Endothelial cell of umbilical vein (primary cell): Measurements from ENCODE around the gene HSPG2. TPM values are rescaled to one million over a fixed set of nuclear protein-coding genes. Genes with fewer than 3 reads are reported as not detected.

ENCODE experiments used
- BruUV-seq: library from RNA; stranded (reverse); fragments of 400-500 nt; replicated peaks from 2 replicates; lab custom pipeline; 2021; lab: Mats Ljungman, UMichigan
- CTCF ChIA-PET: fragments of 300-600, 350-600 bp; sonication (Branson Sonifier 250); formaldehyde crosslinking; loops from one replicate; lab custom pipeline; 2021; ENCODE audit warnings: antibody characterized with exemption, inconsistent platforms; lab: Charles Lee
- POLR2A ChIA-PET: fragments of 300-600, 350-600 bp; sonication (Branson Sonifier 250); formaldehyde crosslinking; loops from one replicate; lab custom pipeline; 2021; ENCODE audit warnings: antibody characterized with exemption, inconsistent platforms; lab: Charles Lee
- DNase-seq: peaks from one replicate; pipeline ENCODE4 v3.0.0-alpha.2; 2011; ENCODE audit warnings: low read depth, low spot score
- FAIRE-seq: peaks from 2 replicates; lab custom pipeline; 2011; peaks lifted over from hg19 to GRCh38; lab: Jason Lieb, UNC
- H2AFZ ChIP-seq: 2 replicates; pipeline ENCODE4 v1.6.0; 2012; ENCODE audit warnings: low read depth, low read length, control low read depth, inconsistent platforms
- H3K27ac ChIP-seq: 2 replicates; pipeline ENCODE4 v1.5.1; 2011; ENCODE audit warnings: low read depth, mild to moderate bottlenecking, control low read depth, low read length, moderate library complexity; ENCODE audit not compliant: insufficient read depth
- H3K27me3 ChIP-seq, 2 experiments: 2 replicates each; pipeline versions ENCODE4 v1.6.0 to v1.6.1; 2011; ENCODE audit warnings: low read length in 2 of 2, mixed read lengths in 1 of 2; ENCODE audit not compliant: control insufficient read depth in 2 of 2, insufficient read depth in 2 of 2
- H3K36me3 ChIP-seq, 2 experiments: 2 replicates in 1 of 2; 3 replicates in 1 of 2; pipeline ENCODE4 v1.5.1; 2011; ENCODE audit warnings: low read length in 2 of 2, mild to moderate bottlenecking in 1 of 2, moderate library complexity in 1 of 2; ENCODE audit not compliant: control insufficient read depth in 2 of 2, insufficient read depth in 2 of 2; ENCODE audit errors: extremely low read depth in 1 of 2
- H3K4me1 ChIP-seq: 3 replicates; pipeline ENCODE4 v1.5.1; 2011; ENCODE audit warnings: mild to moderate bottlenecking, low read length; ENCODE audit not compliant: control insufficient read depth, insufficient read depth; ENCODE audit errors: extremely low read depth
- H3K4me2 ChIP-seq: 2 replicates; pipeline ENCODE4 v1.6.1; 2011; ENCODE audit warnings: low read length, control low read depth, mixed read lengths; ENCODE audit not compliant: insufficient read depth
- H3K4me3 ChIP-seq, 3 experiments: fragments of 200-600 bp in 1 of 3; sonication (generic), shearing (Covaris generic) in 1 of 3; replicated peaks in 1 of 3; 2 replicates each; pipeline ENCODE4 v1.5.1; 2011 to 2016; ENCODE audit warnings: control low read depth in 3 of 3, low read length in 3 of 3, mild to moderate bottlenecking in 2 of 3, inconsistent platforms in 1 of 3, low read depth in 1 of 3, moderate library complexity in 1 of 3; ENCODE audit not compliant: insufficient read depth in 1 of 3
- H3K79me2 ChIP-seq: 2 replicates; pipeline ENCODE4 v1.6.0; 2012; ENCODE audit warnings: low read length, inconsistent platforms; ENCODE audit not compliant: control insufficient read depth, insufficient read depth
- H3K9ac ChIP-seq: replicated peaks from 2 replicates; pipeline ENCODE3; 2011; ENCODE audit warnings: low read length, control low read depth; ENCODE audit not compliant: insufficient read depth; ENCODE audit errors: extremely low read depth
- H3K9me1 ChIP-seq: replicated peaks from 3 replicates; pipeline ENCODE4 v1.6.0; 2011; ENCODE audit warnings: mild to moderate bottlenecking, low read length; ENCODE audit not compliant: control insufficient read depth, insufficient read depth; ENCODE audit errors: extremely low read depth
- H3K9me3 ChIP-seq: replicated peaks from 2 replicates; pipeline ENCODE4 v1.5.1; 2012; ENCODE audit warnings: low read length, inconsistent platforms; ENCODE audit not compliant: control insufficient read depth, insufficient read depth
- H4K20me1 ChIP-seq: replicated peaks from 2 replicates; pipeline ENCODE3; 2011; ENCODE audit warnings: mild to moderate bottlenecking, low read length; ENCODE audit not compliant: control insufficient read depth, insufficient read depth; ENCODE audit errors: extremely low read depth
- EZH2 ChIP-seq: IDR thresholded peaks from 2 replicates; pipeline ENCODE4 v1.6.1; 2012; ENCODE audit warnings: borderline replicate concordance, low read depth, mild to moderate bottlenecking, moderate library complexity, low read length, inconsistent platforms; ENCODE audit not compliant: severe bottlenecking
- FOS ChIP-seq: IDR thresholded peaks from 2 replicates; pipeline ENCODE4 v1.6.1; 2011; ENCODE audit warnings: mild to moderate bottlenecking, low read length, moderate library complexity, borderline replicate concordance; ENCODE audit not compliant: insufficient read depth
- GATA2 ChIP-seq: IDR thresholded peaks from 2 replicates; pipeline ENCODE4 v1.7.0; 2011; ENCODE audit warnings: low read depth, mild to moderate bottlenecking, moderate library complexity, mixed read lengths, low read length; ENCODE audit not compliant: insufficient read length, insufficient read depth
- JUN ChIP-seq: IDR thresholded peaks from 2 replicates; pipeline ENCODE4 v1.6.1; 2011; ENCODE audit warnings: borderline replicate concordance, low read depth; ENCODE audit not compliant: insufficient read length, insufficient read depth
- MYC ChIP-seq: IDR thresholded peaks from one replicate; pipeline ENCODE4 v1.6.1; 2011; ENCODE audit warnings: mild to moderate bottlenecking, low read depth, low read length
- POLR2A ChIP-seq: IDR thresholded peaks from 2 replicates; pipeline ENCODE4 v1.6.1; 2012; ENCODE audit warnings: low read depth, mild to moderate bottlenecking, control low read depth, low read length
- POLR2AphosphoS5 ChIP-seq: IDR thresholded peaks from 2 replicates; pipeline ENCODE4 v1.6.1; 2012; ENCODE audit warnings: low read depth, mild to moderate bottlenecking, control low read depth, low read length, moderate library complexity; ENCODE audit not compliant: insufficient read depth
- dilution Hi-C: fragments of 300-500 bp; cut with MboI; formaldehyde crosslinking; loops from one replicate; pipeline ENCODE4 v1.15.0; 2019; ENCODE audit warnings: low sequenced_read_pairs; ENCODE audit not compliant: extremely low pct_ligation_motif_present
- intact Hi-C: fragments of 100-400 bp; cut with micrococcal nuclease; formaldehyde crosslinking; loops from one replicate; pipeline ENCODE4 v1.10.0; 2022
- polyA plus RNA-seq, 4 experiments: library from polyadenylated mRNA; depleted of rRNA in 3 of 4; stranded (reverse) in 3 of 4; unstranded in 1 of 4; fragments of >200 nt; gene quantifications; 2 replicates each; pipeline versions ENCODE4 v1.2.1 to v1.2.3, GENCODE V29; 2011 to 2012; ENCODE audit warnings: missing spikeins in 1 of 4
- total RNA-seq: library from RNA; stranded (reverse); gene quantifications from 2 replicates; pipeline ENCODE4 v1.2.3, GENCODE V29; 2021
- TF ChIP-seq, protein P1 (sequence below), 2 donors: IDR thresholded peaks; 1 replicate in 1 of 2; 2 replicates in 1 of 2; pipeline ENCODE4 v1.5.1; 2011; ENCODE audit warnings: low read length in 2 of 2, mild to moderate bottlenecking in 2 of 2, moderate library complexity in 2 of 2, control low read depth in 1 of 2, inconsistent platforms in 1 of 2, low read depth in 1 of 2; ENCODE audit not compliant: insufficient read depth in 1 of 2; ENCODE audit errors: extremely low read depth in 1 of 2
- TF ChIP-seq, protein P2 (sequence below): IDR thresholded peaks from 2 replicates; pipeline ENCODE4 v1.6.1; 2011; ENCODE audit not compliant: insufficient read depth, insufficient read length

HSPG2 gene
- total and polyA plus RNA-seq, 2 donors (not counting 3 experiments of a cell fraction or from before 2014, with no cell fraction given) = 734 to 3,499 TPM

DNA sequence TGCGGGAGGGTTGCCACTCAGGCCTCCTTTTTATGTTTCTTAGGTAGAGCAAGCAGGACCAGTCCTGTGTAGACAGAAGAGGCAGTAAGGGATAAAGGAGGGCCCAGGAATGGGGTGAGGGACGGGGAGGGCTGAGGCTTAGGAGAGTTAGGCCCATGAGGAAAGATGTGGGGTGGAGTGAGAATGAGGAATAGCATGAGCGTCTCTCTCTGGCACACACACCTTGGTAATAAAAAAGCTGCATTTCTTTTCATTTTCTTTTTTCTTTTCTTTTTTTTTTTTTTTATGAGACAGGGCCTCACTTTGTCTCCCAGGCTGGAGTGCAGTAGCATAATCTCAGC is 7.6 kb upstream of the HSPG2 start:
- BruUV-seq = no TSS peak
- intact Hi-C loops = loop anchor here (1.0 kb wide), 1 partner anchor 13 kb away; no protein-coding TSS in a partner anchor
- Histone ChIP-seq H3K36me3 (no peaks in the 10 kb centered on the region), H3K4me1 (peaks cover 47% of the 10 kb centered on the region), H4K20me1 (no peaks in the 10 kb centered on the region), H3K27me3 (no peaks in the 10 kb centered on the region), H3K79me2 (no peaks in the 10 kb centered on the region), H3K4me2 (no peak overlapping the region), H3K9me3 (no peaks in the 10 kb centered on the region), H3K27ac (peak overlapping the region; percentile 92), H3K9ac (peak overlapping the region; percentile 70), H2AFZ (peak overlapping the region; percentile 80), H3K9me1 (no peaks in the 10 kb centered on the region), H3K4me3 (no peak overlapping the region)
- TF ChIP-seq POLR2AphosphoS5 (no peak), FOS (no peak), POLR2A (no peak), GATA2 (no peak), MYC (no peak), EZH2 (no peak), JUN (no peak)
- TF ChIP-seq, protein P1, sequence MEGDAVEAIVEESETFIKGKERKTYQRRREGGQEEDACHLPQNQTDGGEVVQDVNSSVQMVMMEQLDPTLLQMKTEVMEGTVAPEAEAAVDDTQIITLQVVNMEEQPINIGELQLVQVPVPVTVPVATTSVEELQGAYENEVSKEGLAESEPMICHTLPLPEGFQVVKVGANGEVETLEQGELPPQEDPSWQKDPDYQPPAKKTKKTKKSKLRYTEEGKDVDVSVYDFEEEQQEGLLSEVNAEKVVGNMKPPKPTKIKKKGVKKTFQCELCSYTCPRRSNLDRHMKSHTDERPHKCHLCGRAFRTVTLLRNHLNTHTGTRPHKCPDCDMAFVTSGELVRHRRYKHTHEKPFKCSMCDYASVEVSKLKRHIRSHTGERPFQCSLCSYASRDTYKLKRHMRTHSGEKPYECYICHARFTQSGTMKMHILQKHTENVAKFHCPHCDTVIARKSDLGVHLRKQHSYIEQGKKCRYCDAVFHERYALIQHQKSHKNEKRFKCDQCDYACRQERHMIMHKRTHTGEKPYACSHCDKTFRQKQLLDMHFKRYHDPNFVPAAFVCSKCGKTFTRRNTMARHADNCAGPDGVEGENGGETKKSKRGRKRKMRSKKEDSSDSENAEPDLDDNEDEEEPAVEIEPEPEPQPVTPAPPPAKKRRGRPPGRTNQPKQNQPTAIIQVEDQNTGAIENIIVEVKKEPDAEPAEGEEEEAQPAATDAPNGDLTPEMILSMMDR (IDR thresholded peaks at IDR 0.05; ENCODE audit: extremely low read depth in 1 of 2, insufficient read depth in 1 of 2, low read depth in 1 of 2, low read length in 2 of 2) = no peak
- TF ChIP-seq, protein P2, sequence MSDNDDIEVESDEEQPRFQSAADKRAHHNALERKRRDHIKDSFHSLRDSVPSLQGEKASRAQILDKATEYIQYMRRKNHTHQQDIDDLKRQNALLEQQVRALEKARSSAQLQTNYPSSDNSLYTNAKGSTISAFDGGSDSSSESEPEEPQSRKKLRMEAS = no peak
- DNase-seq = no peak
- POLR2A ChIA-PET = interaction anchor here (0.9 to 1.6 kb wide), 4 partner anchors 9 to 23 kb away, joined by 3 to 5 read pairs (median 4); no protein-coding TSS in a partner anchor
- dilution Hi-C loops = no loop called here
- no peak for FAIRE-seq
- CTCF ChIA-PET = interaction anchor here (1.0 to 3.5 kb wide), 4 partner anchors 11 to 80 kb away, joined by 3 to 20 read pairs (median 10); no protein-coding TSS in a partner anchor
